Trophoblast cell (in vitro differentiated cells and primary cell): Measurements from ENCODE around the gene NUP160.

Source experiments
- DNase-seq, 2 donors: peaks; one replicate each; pipeline ENCODE4 v3.0.0-alpha.2; 2016
- H2AFZ ChIP-seq: 2 replicates; pipeline ENCODE4 v1.6.1; 2013; ENCODE audit warnings: low read length, moderate library complexity, mild to moderate bottlenecking; ENCODE audit not compliant: insufficient read depth, poor library complexity
- H2AK5ac ChIP-seq: 2 replicates; pipeline ENCODE4 v1.6.1; 2013; ENCODE audit warnings: mild to moderate bottlenecking, low read length
- H2BK120ac ChIP-seq: 2 replicates; pipeline ENCODE4 v1.6.1; 2013; ENCODE audit warnings: low read length, mild to moderate bottlenecking, moderate library complexity; ENCODE audit not compliant: insufficient read depth, poor library complexity
- H2BK12ac ChIP-seq: 2 replicates; pipeline ENCODE4 v1.6.1; 2013; ENCODE audit warnings: mild to moderate bottlenecking, low read length, moderate library complexity
- H2BK5ac ChIP-seq: 2 replicates; pipeline ENCODE4 v1.6.1; 2013; ENCODE audit warnings: low read length, low read depth, moderate library complexity, mild to moderate bottlenecking; ENCODE audit not compliant: poor library complexity
- H3K14ac ChIP-seq: 2 replicates; pipeline ENCODE4 v1.6.1; 2013; ENCODE audit warnings: mild to moderate bottlenecking, low read length
- H3K18ac ChIP-seq: 2 replicates; pipeline ENCODE4 v1.6.1; 2013; ENCODE audit warnings: mild to moderate bottlenecking, low read length
- H3K23ac ChIP-seq: 2 replicates; pipeline ENCODE4 v1.6.1; 2013; ENCODE audit warnings: low read length
- H3K27ac ChIP-seq: 2 replicates; pipeline ENCODE4 v1.5.1; 2013; ENCODE audit warnings: low read depth, mild to moderate bottlenecking, inconsistent platforms, low read length, moderate library complexity
- H3K27me3 ChIP-seq: 2 replicates; pipeline ENCODE4 v1.6.1; 2013; ENCODE audit warnings: inconsistent platforms, mild to moderate bottlenecking, low read length, moderate library complexity; ENCODE audit not compliant: insufficient read depth
- H3K36me3 ChIP-seq, 2 experiments: 1 replicate in 1 of 2; 2 replicates in 1 of 2; pipeline ENCODE4 v1.6.1; 2013; ENCODE audit warnings: low read length in 2 of 2, mild to moderate bottlenecking in 2 of 2, moderate library complexity in 1 of 2; ENCODE audit not compliant: insufficient read depth in 2 of 2, control insufficient read depth in 1 of 2
- H3K4ac ChIP-seq: 2 replicates; pipeline ENCODE4 v1.6.1; 2013; ENCODE audit warnings: low read depth, mild to moderate bottlenecking, low read length, moderate library complexity
- H3K4me1 ChIP-seq, 2 experiments: 1 replicate in 1 of 2; 2 replicates in 1 of 2; pipeline ENCODE4 v1.6.1; 2013; ENCODE audit warnings: low read length in 2 of 2, mild to moderate bottlenecking in 2 of 2, moderate library complexity in 1 of 2; ENCODE audit not compliant: insufficient read depth in 2 of 2, control insufficient read depth in 1 of 2
- H3K4me2 ChIP-seq: 2 replicates; pipeline ENCODE4 v1.6.1; 2013; ENCODE audit warnings: inconsistent platforms, mild to moderate bottlenecking, low read length, moderate library complexity
- H3K4me3 ChIP-seq: 2 replicates; pipeline ENCODE4 v1.5.1; 2013; ENCODE audit warnings: mild to moderate bottlenecking, low read depth, low read length, inconsistent platforms
- H3K79me1 ChIP-seq: one replicate; pipeline ENCODE4 v1.6.1; 2013; ENCODE audit warnings: low read length
- H3K79me2 ChIP-seq: 2 replicates; pipeline ENCODE4 v1.6.1; 2013; ENCODE audit warnings: low read length, mild to moderate bottlenecking; ENCODE audit not compliant: control insufficient read depth, insufficient read depth, poor library complexity
- H3K9ac ChIP-seq: 2 replicates; pipeline ENCODE4 v1.6.1; 2013; ENCODE audit warnings: mild to moderate bottlenecking, low read length
- H3K9me3 ChIP-seq: 2 replicates; pipeline ENCODE4 v1.6.1; 2013; ENCODE audit warnings: low read depth, mild to moderate bottlenecking, control low read depth, inconsistent platforms, low read length; ENCODE audit not compliant: insufficient read depth
- H4K12ac ChIP-seq: 2 replicates; pipeline ENCODE4 v1.6.1; 2013; ENCODE audit warnings: low read depth, mild to moderate bottlenecking, low read length, moderate library complexity
- H4K8ac ChIP-seq: 2 replicates; pipeline ENCODE4 v1.6.1; 2013; ENCODE audit warnings: low read depth, mild to moderate bottlenecking, low read length, moderate library complexity
- H4K91ac ChIP-seq: one replicate; pipeline ENCODE4 v1.6.1; 2013; ENCODE audit warnings: low read depth, mild to moderate bottlenecking, low read length, moderate library complexity
- WGBS: extraction: QIAGEN DNeasy Blood & Tissue Kit; methylation state at CpG from one replicate; pipeline ENCODE4 v1.1.7; 2013; ENCODE audit warnings: missing lambda C conversion rate; ENCODE audit not compliant: insufficient read length, insufficient coverage; ENCODE audit errors: extremely low coverage; 5-methylcytosine and 5-hydroxymethylcytosine counted together

NUP160 gene

GRCh38 chr11:47864901-47865300 lies 16.8 kb upstream of the NUP160 start:
- WGBS, result no CpG with 5 or more reads among the region's 5 CpGs
- Histone ChIP-seq H3K4me2 (no peak overlapping the region), H4K91ac (no peak overlapping the region), H2AFZ (no peak overlapping the region), H4K12ac (no peak overlapping the region), H3K79me1 (peaks cover 3% of the 10 kb centered on the region), H3K9me3 (no peaks in the 10 kb centered on the region), H3K4ac (no peak overlapping the region), H2BK120ac (no peak overlapping the region), H3K27ac (no peak overlapping the region), H3K4me3 (no peak overlapping the region), H4K8ac (no peak overlapping the region), H3K36me3 (no peaks in the 10 kb centered on the region), H3K14ac (no peak overlapping the region), H2BK5ac (no peak overlapping the region), H2BK12ac (no peak overlapping the region), H3K18ac (no peak overlapping the region), H3K79me2 (no peaks in the 10 kb centered on the region), H3K27me3 (no peaks in the 10 kb centered on the region), H3K9ac (no peak overlapping the region), H3K4me1 (peaks cover 5 to 6% of the 10 kb centered on the region in 2 experiments), H3K23ac (no peak overlapping the region), H2AK5ac (no peak overlapping the region)
- no peak for DNase-seq

GRCh38 chr11:47863898-47864430 lies 15.8 kb upstream of the NUP160 start:
- H3K4me3 ChIP-seq, result no peak overlapping the region
- no peak overlapping the region for H3K23ac ChIP-seq
- H2BK120ac ChIP-seq, result no peak overlapping the region
- H3K14ac ChIP-seq, result no peak overlapping the region
- peaks cover 6% of the 10 kb centered on the region for H3K79me1 ChIP-seq
- H4K91ac ChIP-seq, result no peak overlapping the region
- no peak overlapping the region for H2BK5ac ChIP-seq
- no peaks in the 10 kb centered on the region for H3K36me3 ChIP-seq
- no peak overlapping the region for H2AFZ ChIP-seq
- no peak overlapping the region for H3K9ac ChIP-seq
- no peak overlapping the region for H2AK5ac ChIP-seq
- peaks cover 8 to 9% of the 10 kb centered on the region in 2 experiments for H3K4me1 ChIP-seq
- no peak overlapping the region for H3K18ac ChIP-seq
- no peak overlapping the region for H3K27ac ChIP-seq
- WGBS, result 100% methylated on average over 3 of the region's 4 CpGs
- no peaks in the 10 kb centered on the region for H3K9me3 ChIP-seq
- no peak overlapping the region for H3K4me2 ChIP-seq
- no peaks in the 10 kb centered on the region for H3K79me2 ChIP-seq
- no peak overlapping the region for H2BK12ac ChIP-seq
- no peak overlapping the region for H4K12ac ChIP-seq
- H4K8ac ChIP-seq, result no peak overlapping the region
- no peaks in the 10 kb centered on the region for H3K27me3 ChIP-seq
- no peak overlapping the region for H3K4ac ChIP-seq
- DNase-seq, result no peak

- Histone ChIP-seq H4K91ac (no peak overlapping the region), H3K79me2 (no peaks in the 10 kb centered on the region), H3K4me2 (no peak overlapping the region), H3K18ac (no peak overlapping the region), H2AK5ac (no peak overlapping the region), H3K79me1 (peaks cover 6% of the 10 kb centered on the region), H2BK12ac (no peak overlapping the region), H2AFZ (no peak overlapping the region), H3K9me3 (no peaks in the 10 kb centered on the region), H3K27me3 (no peaks in the 10 kb centered on the region), H3K4me3 (no peak overlapping the region), H2BK5ac (no peak overlapping the region), H4K8ac (no peak overlapping the region), H3K27ac (no peak overlapping the region), H3K23ac (no peak overlapping the region), H2BK120ac (no peak overlapping the region), H3K36me3 (no peaks in the 10 kb centered on the region), H3K4me1 (peaks cover 8 to 9% of the 10 kb centered on the region in 2 experiments), H3K9ac (no peak overlapping the region), H4K12ac (no peak overlapping the region), H3K4ac (no peak overlapping the region), H3K14ac (no peak overlapping the region)
- no CpG with 5 or more reads among the region's 4 CpGs for WGBS
- DNase-seq, result no peak
Measured at GRCh38 chr11:47863189-47863897, 15.2 kb upstream of the NUP160 start.

DNA sequence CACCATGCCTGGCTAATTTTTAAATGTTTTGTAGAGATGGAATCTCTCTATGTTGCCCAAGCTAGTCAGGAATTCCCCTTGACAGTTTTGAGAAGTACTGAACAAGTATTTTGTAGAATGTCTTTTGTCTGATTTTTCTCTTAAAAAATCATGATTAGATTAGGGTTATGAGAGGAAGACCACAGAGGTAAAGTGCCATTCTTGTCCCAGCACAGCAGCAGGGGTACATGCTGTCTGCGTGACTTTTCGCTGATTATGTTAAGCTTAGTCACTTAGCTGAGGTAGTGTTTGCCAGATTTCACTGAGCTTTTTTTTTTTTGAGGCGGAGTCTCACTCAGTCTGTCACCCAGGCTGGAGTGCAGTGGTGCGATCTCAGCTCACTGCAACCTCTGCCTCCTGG lies 13.6 kb upstream of the NUP160 start:
- peak; percentile 41 to 84 for DNase-seq
- Histone ChIP-seq H3K4me3 (no peak overlapping the region), H3K9me3 (no peaks in the 10 kb centered on the region), H4K8ac (no peak overlapping the region), H2BK120ac (peak overlapping the region; percentile 88), H3K79me2 (no peaks in the 10 kb centered on the region), H3K79me1 (peaks cover 6% of the 10 kb centered on the region), H3K9ac (no peak overlapping the region), H3K27ac (no peak overlapping the region), H3K23ac (no peak overlapping the region), H2AK5ac (peak overlapping the region; percentile 79), H2BK5ac (peak overlapping the region; percentile 39), H3K4ac (no peak overlapping the region), H2BK12ac (peak overlapping the region; percentile 87), H3K14ac (no peak overlapping the region), H3K4me2 (no peak overlapping the region), H4K12ac (no peak overlapping the region), H3K36me3 (no peaks in the 10 kb centered on the region), H2AFZ (no peak overlapping the region), H4K91ac (peak overlapping the region; percentile 55), H3K4me1 (peaks cover 8 to 9% of the 10 kb centered on the region in 2 experiments), H3K27me3 (no peaks in the 10 kb centered on the region), H3K18ac (no peak overlapping the region)
- no CpG with 5 or more reads among the region's 4 CpGs for WGBS
